Spleen (tissue), 7 donors: ENCODE measurements around the gene NUP210.

Experiments
- POLR2A ChIP-seq, 3 donors: fragments of 450-650 bp; IDR thresholded peaks; one replicate each; pipeline ENCODE4 v1.5.1; 2017; ENCODE audit warnings: antibody characterized with exemption in 3 of 3, mild to moderate bottlenecking in 1 of 3
- TF ChIP-seq, protein P1 (sequence below), 11 experiments: fragments of 200-600 bp in 7 of 11; fragments of 450-650 bp in 4 of 11; sonication (generic) in 4 of 11; IDR thresholded peaks in 8 of 11; conservative IDR thresholded peaks in 3 of 11; 1 replicate in 7 of 11; 2 replicates in 4 of 11; pipeline versions ENCODE4 v1.4.0 to v1.8.0; 2016 to 2021; ENCODE audit warnings: antibody characterized with exemption in 11 of 11, inconsistent platforms in 4 of 11, mild to moderate bottlenecking in 1 of 11
- donor health status: DM: no; HTN: no; CAD: no; lungs with moderate emphysema.
- donor health status: DM: no; HTN: no; CAD: no.
- donor health status: DM: no; HTN: no; CAD: no.

DNA sequence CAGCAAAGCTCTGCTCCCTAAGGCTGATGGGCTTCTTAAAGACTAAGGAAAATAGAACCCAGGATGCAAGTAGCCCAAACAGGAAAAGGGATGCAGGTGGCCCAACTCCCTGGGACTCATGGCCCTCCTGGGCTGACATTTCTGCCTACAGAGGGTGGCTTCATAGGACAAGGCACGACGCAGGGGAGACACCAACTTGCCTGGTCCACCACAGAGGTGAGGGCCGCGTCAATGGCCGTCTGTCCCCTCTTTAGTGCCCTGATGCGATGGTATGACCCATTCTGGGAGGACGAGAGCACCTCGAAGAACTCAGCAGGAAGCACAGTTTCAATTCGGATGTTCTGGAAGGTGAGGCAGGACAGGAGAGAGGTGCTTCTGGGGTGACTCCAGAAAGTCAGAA lies 44.0 kb downstream of the NUP210 start:
- TF ChIP-seq, protein P1, sequence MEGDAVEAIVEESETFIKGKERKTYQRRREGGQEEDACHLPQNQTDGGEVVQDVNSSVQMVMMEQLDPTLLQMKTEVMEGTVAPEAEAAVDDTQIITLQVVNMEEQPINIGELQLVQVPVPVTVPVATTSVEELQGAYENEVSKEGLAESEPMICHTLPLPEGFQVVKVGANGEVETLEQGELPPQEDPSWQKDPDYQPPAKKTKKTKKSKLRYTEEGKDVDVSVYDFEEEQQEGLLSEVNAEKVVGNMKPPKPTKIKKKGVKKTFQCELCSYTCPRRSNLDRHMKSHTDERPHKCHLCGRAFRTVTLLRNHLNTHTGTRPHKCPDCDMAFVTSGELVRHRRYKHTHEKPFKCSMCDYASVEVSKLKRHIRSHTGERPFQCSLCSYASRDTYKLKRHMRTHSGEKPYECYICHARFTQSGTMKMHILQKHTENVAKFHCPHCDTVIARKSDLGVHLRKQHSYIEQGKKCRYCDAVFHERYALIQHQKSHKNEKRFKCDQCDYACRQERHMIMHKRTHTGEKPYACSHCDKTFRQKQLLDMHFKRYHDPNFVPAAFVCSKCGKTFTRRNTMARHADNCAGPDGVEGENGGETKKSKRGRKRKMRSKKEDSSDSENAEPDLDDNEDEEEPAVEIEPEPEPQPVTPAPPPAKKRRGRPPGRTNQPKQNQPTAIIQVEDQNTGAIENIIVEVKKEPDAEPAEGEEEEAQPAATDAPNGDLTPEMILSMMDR (IDR thresholded peaks at IDR 0.05 in 8 of 11, conservative IDR thresholded peaks at IDR 0.05 in 3 of 11): no peak
- TF ChIP-seq POLR2A (IDR thresholded peaks at IDR 0.05): no peak
